Measurements from ENCODE around the gene SURF4.

- no peak for TF ChIP-seq TFE3 (CRISPR knock-in tag; IDR thresholded peaks at IDR 0.05)
- no peak for TF ChIP-seq GATAD2A (CRISPR knock-in tag; IDR thresholded peaks at IDR 0.05)
- no peak for TF ChIP-seq FOXJ3 (CRISPR knock-in tag; IDR thresholded peaks at IDR 0.05; ENCODE audit: borderline replicate concordance)
- TF ChIP-seq, protein P1, sequence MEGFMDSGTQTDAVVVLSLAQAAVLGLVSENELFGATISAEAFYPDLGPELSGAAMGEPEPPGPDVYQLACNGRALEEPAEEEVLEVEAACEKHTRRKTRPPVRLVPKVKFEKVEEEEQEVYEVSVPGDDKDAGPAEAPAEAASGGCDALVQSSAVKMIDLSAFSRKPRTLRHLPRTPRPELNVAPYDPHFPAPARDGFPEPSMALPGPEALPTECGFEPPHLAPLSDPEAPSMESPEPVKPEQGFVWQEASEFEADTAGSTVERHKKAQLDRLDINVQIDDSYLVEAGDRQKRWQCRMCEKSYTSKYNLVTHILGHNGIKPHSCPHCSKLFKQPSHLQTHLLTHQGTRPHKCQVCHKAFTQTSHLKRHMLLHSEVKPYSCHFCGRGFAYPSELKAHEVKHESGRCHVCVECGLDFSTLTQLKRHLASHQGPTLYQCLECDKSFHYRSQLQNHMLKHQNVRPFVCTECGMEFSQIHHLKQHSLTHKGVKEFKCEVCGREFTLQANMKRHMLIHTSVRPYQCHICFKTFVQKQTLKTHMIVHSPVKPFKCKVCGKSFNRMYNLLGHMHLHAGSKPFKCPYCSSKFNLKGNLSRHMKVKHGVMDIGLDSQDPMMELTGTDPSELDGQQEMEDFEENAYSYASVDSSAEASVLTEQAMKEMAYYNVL (CRISPR knock-in tag; IDR thresholded peaks at IDR 0.05; ENCODE audit: borderline replicate concordance), result no peak
- TF ChIP-seq SMAD3 (CRISPR knock-in tag; IDR thresholded peaks at IDR 0.05), result no peak
- TF ChIP-seq MNT (IDR thresholded peaks at IDR 0.05), result no peak
- TF ChIP-seq HMG20B (CRISPR knock-in tag; conservative IDR thresholded peaks at IDR 0.05), result no peak
- TF ChIP-seq, protein P2, sequence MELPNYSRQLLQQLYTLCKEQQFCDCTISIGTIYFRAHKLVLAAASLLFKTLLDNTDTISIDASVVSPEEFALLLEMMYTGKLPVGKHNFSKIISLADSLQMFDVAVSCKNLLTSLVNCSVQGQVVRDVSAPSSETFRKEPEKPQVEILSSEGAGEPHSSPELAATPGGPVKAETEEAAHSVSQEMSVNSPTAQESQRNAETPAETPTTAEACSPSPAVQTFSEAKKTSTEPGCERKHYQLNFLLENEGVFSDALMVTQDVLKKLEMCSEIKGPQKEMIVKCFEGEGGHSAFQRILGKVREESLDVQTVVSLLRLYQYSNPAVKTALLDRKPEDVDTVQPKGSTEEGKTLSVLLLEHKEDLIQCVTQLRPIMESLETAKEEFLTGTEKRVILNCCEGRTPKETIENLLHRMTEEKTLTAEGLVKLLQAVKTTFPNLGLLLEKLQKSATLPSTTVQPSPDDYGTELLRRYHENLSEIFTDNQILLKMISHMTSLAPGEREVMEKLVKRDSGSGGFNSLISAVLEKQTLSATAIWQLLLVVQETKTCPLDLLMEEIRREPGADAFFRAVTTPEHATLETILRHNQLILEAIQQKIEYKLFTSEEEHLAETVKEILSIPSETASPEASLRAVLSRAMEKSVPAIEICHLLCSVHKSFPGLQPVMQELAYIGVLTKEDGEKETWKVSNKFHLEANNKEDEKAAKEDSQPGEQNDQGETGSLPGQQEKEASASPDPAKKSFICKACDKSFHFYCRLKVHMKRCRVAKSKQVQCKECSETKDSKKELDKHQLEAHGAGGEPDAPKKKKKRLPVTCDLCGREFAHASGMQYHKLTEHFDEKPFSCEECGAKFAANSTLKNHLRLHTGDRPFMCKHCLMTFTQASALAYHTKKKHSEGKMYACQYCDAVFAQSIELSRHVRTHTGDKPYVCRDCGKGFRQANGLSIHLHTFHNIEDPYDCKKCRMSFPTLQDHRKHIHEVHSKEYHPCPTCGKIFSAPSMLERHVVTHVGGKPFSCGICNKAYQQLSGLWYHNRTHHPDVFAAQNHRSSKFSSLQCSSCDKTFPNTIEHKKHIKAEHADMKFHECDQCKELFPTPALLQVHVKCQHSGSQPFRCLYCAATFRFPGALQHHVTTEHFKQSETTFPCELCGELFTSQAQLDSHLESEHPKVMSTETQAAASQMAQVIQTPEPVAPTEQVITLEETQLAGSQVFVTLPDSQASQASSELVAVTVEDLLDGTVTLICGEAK (IDR thresholded peaks at IDR 0.05), result no peak
- TF ChIP-seq, protein P2 (CRISPR knock-in tag; IDR thresholded peaks at IDR 0.05), result no peak
- TF ChIP-seq RNF2 (conservative IDR thresholded peaks at IDR 0.05; ENCODE audit: low read depth), result no peak
- no peak for TF ChIP-seq ZFX (CRISPR knock-in tag; IDR thresholded peaks at IDR 0.05; ENCODE audit: low read depth)
- TF ChIP-seq MAZ (IDR thresholded peaks at IDR 0.05; ENCODE audit: borderline replicate concordance, low read depth, low read length), result no peak
- no peak for TF ChIP-seq MAZ (CRISPR knock-in tag; IDR thresholded peaks at IDR 0.05; ENCODE audit: low read depth)
- TF ChIP-seq POLR2A (IDR thresholded peaks at IDR 0.05; ENCODE audit: insufficient read depth in 1 of 2, low read depth in 2 of 2, low read length in 2 of 2), result no peak
These were observed 13.2 kb upstream of the SURF4 start for GRCh38 chr9:133389025-133389557.
